HG02763 (cell line): ENCODE data around the gene ACAP2.
"Not testable (repeated sequence)": the region's sequence is repeated elsewhere in the genome, so short reads cannot be mapped to it uniquely, and the experiment has no call there.

Source experiments
- ATAC-seq: cut with Tn5 transposase; IDR thresholded peaks from one replicate; pipeline ENCODE4 v1.9.1; 2021; ENCODE audit warnings: mild to moderate bottlenecking, moderate library complexity; ENCODE audit not compliant: unreplicated experiment

The ACAP2 gene

GRCh38 chr3:195443391-195443989, 670 bp upstream of the ACAP2 start:
- no peak for ATAC-seq

GRCh38 chr3:195441992-195442572, 738 bp downstream of the ACAP2 start:
- peak; percentile 5 for ATAC-seq

- no peak for ATAC-seq
Observed at GRCh38 chr3:195441476-195441991, 1.3 kb downstream of the ACAP2 start.

GRCh38 chr3:195441051-195441450, 1.8 kb downstream of the ACAP2 start:
- ATAC-seq: no peak

GRCh38 chr3:195440379-195440778, 2.4 kb downstream of the ACAP2 start:
- no peak for ATAC-seq

GRCh38 chr3:195438371-195438770, 4.4 kb downstream of the ACAP2 start:
- ATAC-seq: no peak

GRCh38 chr3:195425849-195426248, 17.0 kb downstream of the ACAP2 start:
- ATAC-seq: no peak

- ATAC-seq: no peak
Observed at GRCh38 chr3:195423818-195424217, 19.0 kb downstream of the ACAP2 start.

- ATAC-seq: no peak
Observed at GRCh38 chr3:195421400-195421799, 21.4 kb downstream of the ACAP2 start.

- no peak for ATAC-seq
Observed at GRCh38 chr3:195416795-195417194, 26.0 kb downstream of the ACAP2 start.

GRCh38 chr3:195411836-195412235, 31.0 kb downstream of the ACAP2 start:
- ATAC-seq: no peak

GRCh38 chr3:195410546-195410945, 32.3 kb downstream of the ACAP2 start:
- no peak for ATAC-seq

- no peak for ATAC-seq
Observed at GRCh38 chr3:195407531-195408409, 35.0 kb downstream of the ACAP2 start.

- ATAC-seq: no peak
Observed at GRCh38 chr3:195405651-195406050, 37.2 kb downstream of the ACAP2 start.

- ATAC-seq: no peak
Observed at GRCh38 chr3:195403841-195404408, 38.9 kb downstream of the ACAP2 start.

- ATAC-seq: no peak
Observed at GRCh38 chr3:195403244-195403643, 39.6 kb downstream of the ACAP2 start.

- no peak for ATAC-seq
Observed at GRCh38 chr3:195401943-195402342, 40.9 kb downstream of the ACAP2 start.

- not testable (repeated sequence) for ATAC-seq
Observed at GRCh38 chr3:195398460-195398859, 44.4 kb downstream of the ACAP2 start.

- ATAC-seq: no peak
Observed at GRCh38 chr3:195397524-195397923, 45.3 kb downstream of the ACAP2 start.

GRCh38 chr3:195395208-195395816, 47.5 kb downstream of the ACAP2 start:
- no peak for ATAC-seq

- ATAC-seq: no peak
Observed at GRCh38 chr3:195394700-195395099, 48.1 kb downstream of the ACAP2 start.
